ENCODE measurements around the gene FCER1G. TPM values are rescaled to one million over a fixed set of nuclear protein-coding genes. Genes with fewer than 3 reads are reported as not detected.

The FCER1G gene
- total and polyA plus RNA-seq, 2 of the 4 experiments (the other 2 are of a cell fraction) = 0.44 TPM; not detected in 1

DNA sequence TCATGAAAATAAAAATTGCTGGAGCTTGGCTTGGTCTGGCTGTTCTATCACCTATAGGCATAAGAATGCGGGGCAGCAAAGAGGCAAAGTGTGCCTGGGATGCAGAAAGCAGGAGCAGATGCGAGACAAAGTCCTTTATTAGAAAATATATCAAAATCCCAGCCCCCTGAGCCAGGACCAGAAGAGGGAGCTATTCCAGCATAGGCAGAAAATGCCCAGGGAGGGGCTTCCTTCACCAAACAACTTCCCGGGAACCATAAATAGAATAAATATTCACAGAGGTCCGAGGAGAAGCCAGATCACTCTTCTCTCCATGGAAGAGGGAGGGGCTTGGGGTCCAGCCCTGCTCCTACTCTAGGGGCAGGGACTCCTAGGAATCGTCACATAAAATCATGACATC lies 43.9 kb upstream of the FCER1G start:
- Histone ChIP-seq H2AFZ (replicated peaks; ENCODE audit: low read length, poor library complexity) (no peak overlapping the region), H3K56ac (ENCODE audit: extremely low read depth, insufficient read depth, low read length) (no peak overlapping the region), H3K27ac (ENCODE audit: insufficient read depth, low read length) (no peak overlapping the region), H3K18ac (ENCODE audit: low read depth, low read length) (no peak overlapping the region), H3K9me3 (ENCODE audit: control insufficient read depth, insufficient read depth, low read length) (no peaks in the 10 kb centered on the region), H3K9ac (ENCODE audit: low read depth, low read length) (no peak overlapping the region), H2BK5ac (ENCODE audit: low read depth, low read length, poor library complexity, severe bottlenecking) (no peak overlapping the region), H3K14ac (replicated peaks; ENCODE audit: low read depth, low read length) (no peak overlapping the region), H4K91ac (ENCODE audit: insufficient read depth, low read depth, low read length) (no peak overlapping the region), H3K27me3 (ENCODE audit: control insufficient read depth, insufficient read depth, low read length) (no peaks in the 10 kb centered on the region), H4K20me1 (ENCODE audit: insufficient read depth, low read length) (peaks cover 13% of the 10 kb centered on the region; the same call in 1 of the 2 replicates), H2BK15ac (ENCODE audit: low read depth, low read length) (no peak overlapping the region; the same call in 2 of the 3 replicates), H2AK9ac (replicated peaks; ENCODE audit: low read depth, low read length, poor library complexity) (no peak overlapping the region), H2AK5ac (ENCODE audit: low read depth, low read length) (no peak overlapping the region), H3K36me3 (ENCODE audit: control insufficient read depth, insufficient read depth, low read length) (peaks cover 46% of the 10 kb centered on the region), H3K4me1 (ENCODE audit: control insufficient read depth, insufficient read depth, low read length) (peaks cover 11% of the 10 kb centered on the region; the same call in 1 of the 2 replicates), H3K9me1 (ENCODE audit: insufficient read depth, low read length) (peaks cover 10% of the 10 kb centered on the region), H3K79me1 (ENCODE audit: low read depth in 1 of 2, low read length in 2 of 2) (peaks cover 11 to 37% of the 10 kb centered on the region in 2 experiments), H4K5ac (ENCODE audit: low read depth, low read length) (no peak overlapping the region), H3K4me3 (ENCODE audit: insufficient read depth, low read depth, low read length) (no peak overlapping the region), H2BK120ac (ENCODE audit: low read depth, low read length) (no peak overlapping the region), H3K4me2 (ENCODE audit: low read depth, low read length) (no peak overlapping the region), H4K8ac (ENCODE audit: low read depth in 2 of 2, low read length in 2 of 2) (no peak overlapping the region), H3K4ac (ENCODE audit: low read depth, low read length) (no peak overlapping the region), H2BK20ac (ENCODE audit: low read depth, low read length) (no peak overlapping the region), H3K23ac (ENCODE audit: low read depth, low read length) (no peak overlapping the region)
- no CpG with 5 or more reads among the region's 5 CpGs for WGBS, 2 experiments (ENCODE audit: extremely low coverage in 2 of 2, insufficient read length in 1 of 2)
- in situ Hi-C loops (cut with MboI; ENCODE audit: low sequenced_read_pairs) (no loop called here), dilution Hi-C loops (cut with HindIII; ENCODE audit: low sequenced_read_pairs, unreplicated experiment) (no loop called here), intact Hi-C loops (cut with micrococcal nuclease) (no loop called here)
- DNase-seq (no peak), ATAC-seq (ENCODE audit: low read depth) (no peak)
- ChIA-PET POLR2A (ENCODE audit: unreplicated experiment) (no interaction called here), CTCF (interaction anchor here (0.6 to 0.8 kb wide), 2 partner anchors 32 to 557 kb away, joined by 3 to 6 read pairs; no protein-coding TSS in a partner anchor)
- TF ChIP-seq NFE2L2 (IDR thresholded peaks at IDR 0.05; ENCODE audit: low read depth, low read length) = no peak
- TF ChIP-seq MXI1 (IDR thresholded peaks at IDR 0.05; ENCODE audit: borderline replicate concordance, low read depth, low read length) = no peak
- TF ChIP-seq, protein P1, sequence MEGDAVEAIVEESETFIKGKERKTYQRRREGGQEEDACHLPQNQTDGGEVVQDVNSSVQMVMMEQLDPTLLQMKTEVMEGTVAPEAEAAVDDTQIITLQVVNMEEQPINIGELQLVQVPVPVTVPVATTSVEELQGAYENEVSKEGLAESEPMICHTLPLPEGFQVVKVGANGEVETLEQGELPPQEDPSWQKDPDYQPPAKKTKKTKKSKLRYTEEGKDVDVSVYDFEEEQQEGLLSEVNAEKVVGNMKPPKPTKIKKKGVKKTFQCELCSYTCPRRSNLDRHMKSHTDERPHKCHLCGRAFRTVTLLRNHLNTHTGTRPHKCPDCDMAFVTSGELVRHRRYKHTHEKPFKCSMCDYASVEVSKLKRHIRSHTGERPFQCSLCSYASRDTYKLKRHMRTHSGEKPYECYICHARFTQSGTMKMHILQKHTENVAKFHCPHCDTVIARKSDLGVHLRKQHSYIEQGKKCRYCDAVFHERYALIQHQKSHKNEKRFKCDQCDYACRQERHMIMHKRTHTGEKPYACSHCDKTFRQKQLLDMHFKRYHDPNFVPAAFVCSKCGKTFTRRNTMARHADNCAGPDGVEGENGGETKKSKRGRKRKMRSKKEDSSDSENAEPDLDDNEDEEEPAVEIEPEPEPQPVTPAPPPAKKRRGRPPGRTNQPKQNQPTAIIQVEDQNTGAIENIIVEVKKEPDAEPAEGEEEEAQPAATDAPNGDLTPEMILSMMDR (conservative IDR thresholded peaks at IDR 0.05; ENCODE audit: low read depth, low read length) = 0 out of 2 replicates have a peak, but pooled peaks have one; percentile 26
- no TSS peak for BruUV-seq (replicated peaks)

Data from IMR-90 (cell line).